ENCODE measurements around the gene PKN3.

GRCh38 chr9:128757602-128758001 lies 55.3 kb downstream of the PKN3 start:
- TF ChIP-seq CTCF (IDR thresholded peaks at IDR 0.05), result no peak
- TF ChIP-seq EZH2 (IDR thresholded peaks at IDR 0.05; ENCODE audit: borderline replicate concordance, insufficient read depth, low read depth, low read length, poor library complexity, severe bottlenecking), result no peak
